C1 segment of cervical spinal cord (tissue), 14 donors: ENCODE data around the gene CNTNAP2.
A peak's percentile ranks its signal among the peaks of the same experiment; 100 is the strongest.

ENCODE experiments used
- DNase-seq, 14 donors: peaks; one replicate each; lab custom pipeline; 2025; lab: John Stamatoyannopoulos, UW

The CNTNAP2 gene

DNA sequence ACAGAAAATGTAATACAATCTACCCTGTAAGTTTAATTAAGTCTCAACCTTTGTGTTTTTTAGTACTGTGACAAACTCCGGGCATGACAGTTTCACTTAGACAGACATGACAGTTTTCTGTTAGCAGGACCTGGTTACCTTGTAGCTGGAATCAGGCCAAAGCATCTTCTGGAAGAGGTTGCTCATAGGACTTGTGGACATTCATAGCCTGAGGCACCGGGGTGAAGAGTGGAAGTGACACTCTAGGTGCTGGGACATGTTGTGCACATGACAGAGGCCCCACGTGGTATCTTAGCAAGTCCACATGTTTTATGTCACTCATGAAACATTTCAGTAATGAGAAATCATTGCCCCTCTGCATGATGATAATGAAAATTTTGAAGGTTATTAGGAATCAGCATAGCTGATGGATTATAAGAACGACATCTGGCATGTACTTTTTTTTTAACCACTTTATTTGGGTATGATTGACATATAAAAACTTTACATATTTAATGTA is 441.4 kb downstream of the CNTNAP2 start:
- no peak for DNase-seq

DNA sequence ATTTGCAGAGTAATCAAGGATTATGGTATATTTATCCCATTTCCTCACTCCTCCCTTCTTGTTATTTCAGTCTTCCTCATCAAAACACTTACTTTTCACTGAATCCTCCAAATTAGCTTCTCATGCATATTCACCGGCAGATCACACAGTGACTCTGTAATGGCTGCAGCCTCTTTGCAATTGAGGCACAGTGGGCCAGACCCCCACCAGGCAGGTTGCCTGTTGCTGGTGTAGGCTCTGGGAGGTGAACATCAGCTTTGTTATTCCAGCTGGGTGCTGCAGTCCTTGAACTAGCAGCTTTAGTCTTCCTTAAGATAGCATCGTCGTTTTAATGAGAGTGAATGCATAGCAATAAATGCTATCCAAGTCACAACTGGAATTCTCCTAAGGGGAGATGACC is 449.3 kb downstream of the CNTNAP2 start:
- no peak for DNase-seq

DNA sequence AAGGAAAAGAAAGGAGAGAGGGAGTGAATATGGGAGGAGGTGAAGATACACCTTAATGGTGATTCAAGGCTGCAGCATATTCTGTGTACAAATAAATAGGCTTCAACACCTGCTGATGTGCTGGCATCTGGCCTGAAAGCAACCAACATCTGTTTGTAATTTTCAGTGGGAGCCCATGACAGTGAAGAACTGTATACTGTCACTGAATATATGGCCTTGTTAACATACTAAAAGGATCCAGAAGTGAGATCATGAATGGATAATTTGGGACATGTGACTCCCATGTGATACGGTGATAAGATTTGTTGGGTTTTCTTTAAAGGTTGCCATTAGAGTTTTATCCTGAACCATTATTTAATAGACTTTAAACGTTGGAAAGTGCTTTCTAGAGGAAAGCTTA is 459.3 kb downstream of the CNTNAP2 start:
- no peak for DNase-seq

DNA sequence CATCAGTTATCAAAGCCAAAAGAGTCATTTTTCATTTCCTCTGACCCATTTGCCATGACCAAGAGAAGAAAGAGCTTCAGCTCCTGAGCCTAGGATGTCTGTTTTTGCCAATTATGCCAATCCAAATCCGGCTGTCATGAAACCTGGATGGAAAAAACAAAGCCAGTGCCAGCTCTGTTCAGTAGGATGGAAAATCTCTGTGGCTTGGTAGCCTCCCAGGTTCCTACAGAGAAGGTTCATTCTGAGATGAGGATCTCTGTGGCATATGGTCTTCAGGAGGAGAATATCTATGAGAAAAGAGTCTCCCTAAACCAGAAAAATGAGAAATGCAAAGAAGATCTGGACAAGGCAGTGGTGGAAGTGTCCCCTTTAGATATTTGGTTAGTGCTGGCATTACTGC is 475.4 kb downstream of the CNTNAP2 start:
- DNase-seq: peak in 3 of 14 donors; percentile 8 to 99 (median 15)

DNA sequence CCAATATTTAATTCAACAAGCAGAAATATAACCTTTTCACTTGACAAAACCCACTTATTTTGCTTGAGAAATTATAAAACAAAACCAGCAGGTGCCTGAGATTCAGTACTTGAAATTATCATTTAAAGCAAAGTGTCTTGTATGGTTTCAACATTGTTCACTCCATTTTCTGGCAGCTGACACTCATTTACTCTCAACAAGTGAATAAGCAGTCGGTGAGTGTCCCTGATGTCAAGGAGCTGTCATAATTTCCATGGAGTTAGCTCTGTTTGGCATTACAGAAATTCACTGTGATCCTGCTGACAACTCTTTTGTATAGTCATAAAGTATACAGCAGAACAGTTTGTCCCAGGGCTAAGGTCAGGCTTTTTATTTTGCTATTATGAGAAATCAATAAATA is 490.0 kb downstream of the CNTNAP2 start:
- no peak for DNase-seq

DNA sequence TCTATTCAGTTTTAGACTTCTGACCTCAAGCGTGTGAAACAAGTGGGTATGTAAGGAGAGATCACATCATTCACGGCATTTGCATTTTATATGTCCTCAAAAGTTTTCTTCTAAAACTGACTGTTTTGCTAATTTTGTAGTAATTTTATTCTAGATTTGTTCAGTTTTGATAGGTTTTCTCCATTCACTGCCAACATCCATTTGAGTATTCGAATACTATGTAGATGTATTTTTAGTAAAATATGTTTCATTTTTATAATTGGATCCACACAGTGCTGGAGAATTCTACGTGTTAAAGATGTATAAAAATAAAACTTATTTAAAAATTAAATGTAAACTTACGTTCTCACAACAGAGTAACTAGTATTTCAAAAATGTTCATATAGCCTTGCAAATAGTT is 503.0 kb downstream of the CNTNAP2 start:
- DNase-seq: no peak

DNA sequence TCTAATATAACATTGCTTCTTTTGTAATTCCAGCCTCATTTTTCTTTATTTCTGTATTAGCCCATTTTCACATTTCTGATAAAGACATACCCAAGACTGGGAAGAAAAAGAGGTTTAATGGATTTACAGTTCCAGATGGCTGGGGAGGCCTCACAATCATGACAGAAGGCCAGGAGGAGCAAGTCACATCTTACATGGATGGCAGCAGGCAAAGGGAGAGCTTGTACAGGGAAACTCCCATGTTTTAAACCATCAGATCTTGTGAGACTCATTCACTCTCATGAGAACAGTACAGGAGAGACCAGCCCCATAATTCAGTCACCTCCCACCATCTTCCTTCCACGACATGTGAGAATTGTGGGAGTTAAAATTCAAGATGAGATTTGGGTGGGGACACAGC is 510.3 kb downstream of the CNTNAP2 start:
- no peak for DNase-seq

DNA sequence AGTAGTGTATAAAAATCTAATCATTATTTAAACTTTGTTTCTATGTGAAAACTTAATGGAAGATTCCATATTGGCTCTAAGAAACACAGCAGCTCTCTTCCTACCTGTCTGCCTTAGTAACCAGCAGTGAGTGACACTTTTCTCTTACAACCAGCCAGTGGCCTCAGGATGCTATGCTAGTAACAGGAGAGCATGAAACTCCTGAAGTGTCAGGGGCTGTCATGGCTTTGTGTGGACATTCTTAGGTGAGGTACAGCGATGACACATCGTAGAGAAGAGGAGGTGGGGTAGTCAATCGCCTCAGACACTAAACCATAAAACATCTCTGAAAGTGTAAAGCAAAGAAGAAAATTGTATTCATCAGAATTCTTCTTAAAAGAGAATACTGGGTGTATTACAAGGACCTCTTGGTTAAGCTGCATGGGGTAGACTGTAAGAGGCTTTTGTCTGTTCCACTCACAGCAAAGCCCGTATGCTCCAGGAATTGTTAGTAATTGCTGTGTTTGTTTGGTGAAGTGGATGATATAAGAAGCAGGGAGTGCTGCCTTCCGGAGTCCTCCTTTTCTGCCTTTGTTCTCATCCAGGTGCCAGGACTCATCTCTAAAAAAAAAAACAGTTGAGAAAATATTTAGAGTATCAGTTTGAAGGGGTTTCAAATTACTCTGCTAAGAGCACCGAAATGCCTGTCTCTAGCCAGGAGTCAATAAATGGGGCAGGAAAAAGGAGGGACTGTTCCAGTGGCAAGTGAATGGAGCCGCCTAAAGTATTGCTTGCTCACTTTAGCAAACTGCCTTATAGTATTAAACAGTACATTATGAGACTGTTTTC is 518.8 kb downstream of the CNTNAP2 start:
- no peak for DNase-seq

DNA sequence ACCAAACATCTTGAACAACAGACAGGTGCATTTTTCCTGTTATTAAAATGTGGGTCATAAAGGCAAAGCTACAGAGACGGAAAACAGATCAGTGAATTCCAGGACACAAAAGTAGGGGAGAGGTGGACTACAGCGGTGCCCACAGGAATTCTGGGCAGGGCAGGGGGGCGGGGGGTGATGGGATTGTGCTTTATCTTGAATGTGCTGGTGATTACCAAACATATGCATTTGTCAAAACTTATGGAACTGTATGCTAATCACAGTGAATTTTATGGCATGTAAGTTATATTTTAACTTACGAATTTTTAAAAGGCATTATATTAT is 519.4 kb downstream of the CNTNAP2 start:
- DNase-seq: no peak

DNA sequence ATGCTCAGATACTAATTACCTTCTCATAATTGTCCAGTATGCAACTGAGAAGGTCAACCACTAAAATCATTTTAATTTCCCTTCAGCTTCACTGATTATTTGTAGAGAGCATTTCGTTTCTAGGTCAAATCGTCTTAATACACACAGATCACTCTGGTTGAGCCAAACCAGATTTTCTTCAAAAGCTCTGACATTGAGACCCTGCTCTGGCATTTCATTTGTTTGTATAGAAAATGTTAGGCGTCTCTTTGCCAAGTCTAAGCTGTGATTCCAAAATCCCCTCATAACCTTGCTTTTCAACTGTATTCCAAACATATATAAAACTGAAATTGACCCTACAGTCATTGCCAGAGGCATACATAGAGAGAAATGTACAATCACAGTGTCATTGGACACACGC is 520.0 kb downstream of the CNTNAP2 start:
- DNase-seq: no peak

DNA sequence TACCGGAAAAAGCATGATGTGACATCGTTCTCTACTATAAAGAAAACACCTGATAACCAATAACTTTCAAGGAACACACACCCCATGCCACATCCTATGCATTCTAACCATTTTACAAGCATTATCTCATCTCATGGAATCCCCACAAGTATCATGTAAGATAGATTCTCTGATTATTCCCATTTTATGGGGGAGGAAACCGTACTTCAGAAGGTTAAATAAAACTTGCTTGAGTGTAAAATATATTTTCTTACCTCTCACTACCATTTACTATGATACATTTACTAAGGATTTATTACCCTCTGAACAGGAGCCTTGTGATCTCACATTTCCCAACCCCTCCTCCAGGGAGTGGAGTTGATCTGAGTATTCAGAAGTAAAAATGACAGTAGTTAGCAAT is 522.7 kb downstream of the CNTNAP2 start:
- DNase-seq: no peak

DNA sequence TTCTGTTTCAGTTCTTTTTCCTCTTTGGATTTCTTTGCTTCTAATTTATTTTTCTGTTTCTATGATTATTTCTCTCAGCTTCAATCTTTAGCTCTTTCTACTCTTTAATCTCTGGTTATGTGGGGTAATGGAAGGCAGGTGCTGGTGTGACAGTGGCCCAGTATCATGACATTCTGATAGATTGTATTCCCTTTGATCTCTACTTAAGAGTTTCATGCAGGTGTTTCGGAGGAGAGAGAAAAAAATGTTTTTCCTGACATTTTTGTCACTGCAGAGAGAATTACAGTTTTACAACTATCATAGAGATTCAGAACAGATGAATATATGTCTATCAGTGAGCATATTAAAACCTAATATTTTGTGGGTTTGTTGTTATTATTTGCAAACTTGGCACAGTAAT is 524.9 kb downstream of the CNTNAP2 start:
- DNase-seq: no peak

DNA sequence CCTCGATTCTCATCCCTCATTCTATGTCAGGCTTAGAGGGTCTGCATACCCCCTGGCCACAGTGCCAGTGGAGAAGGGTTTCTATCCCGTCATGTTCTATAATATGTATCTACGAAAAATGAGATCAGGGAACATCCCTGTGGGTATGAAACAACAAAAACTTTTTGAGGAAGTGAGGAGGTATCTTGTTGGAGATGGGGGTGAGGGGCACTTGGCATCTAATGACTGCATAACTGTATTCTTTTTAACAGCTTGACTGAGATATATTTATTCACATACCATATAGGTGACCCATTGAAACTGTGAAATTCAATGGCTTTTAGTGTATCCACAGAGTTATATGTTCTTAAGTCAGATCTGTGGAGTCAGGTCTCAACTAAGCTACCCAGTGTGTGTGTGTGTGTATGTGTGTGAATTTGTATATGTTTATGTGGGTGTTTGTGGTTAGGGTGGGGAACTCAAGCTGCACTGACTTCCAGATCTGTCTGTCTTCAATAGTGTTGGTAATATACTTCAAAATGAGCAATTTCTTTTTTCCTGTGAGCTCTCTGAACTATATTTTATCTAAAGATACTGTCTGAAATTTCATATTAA is 528.9 kb downstream of the CNTNAP2 start:
- DNase-seq: no peak

DNA sequence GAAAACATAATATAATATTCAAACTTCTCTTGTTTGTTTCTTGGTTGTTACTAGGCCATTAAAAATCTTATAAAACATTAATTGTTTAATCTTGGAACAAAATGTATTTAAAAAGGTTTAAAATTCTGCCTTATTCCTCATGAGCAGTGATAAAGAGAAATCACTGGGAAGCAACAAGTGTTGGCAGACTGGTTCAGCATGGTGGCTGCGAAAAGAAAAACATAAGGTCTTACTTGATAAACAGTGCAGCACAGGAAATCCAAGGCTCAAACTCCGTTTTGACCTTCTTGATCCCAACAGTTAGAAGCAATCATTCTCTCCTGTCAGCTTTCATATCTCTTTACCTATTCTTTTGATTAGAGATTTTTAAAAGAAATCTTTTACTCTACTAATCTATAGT is 530.8 kb downstream of the CNTNAP2 start:
- no peak for DNase-seq

DNA sequence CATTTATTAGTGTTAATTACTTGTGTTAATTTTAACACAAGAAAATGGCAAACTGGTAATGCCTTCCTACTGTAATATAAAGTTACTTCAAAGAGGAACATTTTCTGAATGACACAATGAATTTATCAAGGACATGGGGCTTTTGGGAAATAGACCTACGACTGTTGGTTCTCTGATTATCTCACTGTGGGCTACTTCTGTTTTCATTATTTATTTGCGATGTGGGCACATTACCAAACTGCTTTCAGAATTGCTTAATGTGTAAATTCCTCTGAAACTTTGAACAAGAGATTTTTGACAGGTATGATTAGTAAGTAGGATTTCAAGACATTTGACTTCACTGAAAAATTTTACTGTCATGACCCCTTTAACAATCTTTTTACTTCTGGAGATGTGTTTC is 535.6 kb downstream of the CNTNAP2 start:
- no peak for DNase-seq

DNA sequence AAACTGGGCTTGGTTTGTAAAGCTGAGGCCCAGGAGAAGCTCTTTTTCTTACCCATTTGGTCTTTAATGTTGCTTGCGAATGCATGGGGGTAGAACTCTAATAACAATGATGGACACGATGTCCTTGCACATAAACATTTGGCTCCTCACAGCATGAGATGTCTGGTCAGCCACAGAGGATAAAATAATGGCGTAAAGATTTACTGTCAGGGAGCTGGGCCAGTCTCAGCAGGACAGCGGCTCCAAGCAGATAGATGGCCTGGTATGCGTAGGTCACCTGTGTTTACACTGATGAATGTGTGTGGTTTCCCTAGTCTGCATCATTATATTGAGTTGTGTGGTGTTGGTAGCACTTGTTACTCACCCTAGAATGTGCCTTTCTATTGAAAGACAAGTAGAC is 537.4 kb downstream of the CNTNAP2 start:
- peak in 1 of 14 donors; percentile 79 for DNase-seq

DNA sequence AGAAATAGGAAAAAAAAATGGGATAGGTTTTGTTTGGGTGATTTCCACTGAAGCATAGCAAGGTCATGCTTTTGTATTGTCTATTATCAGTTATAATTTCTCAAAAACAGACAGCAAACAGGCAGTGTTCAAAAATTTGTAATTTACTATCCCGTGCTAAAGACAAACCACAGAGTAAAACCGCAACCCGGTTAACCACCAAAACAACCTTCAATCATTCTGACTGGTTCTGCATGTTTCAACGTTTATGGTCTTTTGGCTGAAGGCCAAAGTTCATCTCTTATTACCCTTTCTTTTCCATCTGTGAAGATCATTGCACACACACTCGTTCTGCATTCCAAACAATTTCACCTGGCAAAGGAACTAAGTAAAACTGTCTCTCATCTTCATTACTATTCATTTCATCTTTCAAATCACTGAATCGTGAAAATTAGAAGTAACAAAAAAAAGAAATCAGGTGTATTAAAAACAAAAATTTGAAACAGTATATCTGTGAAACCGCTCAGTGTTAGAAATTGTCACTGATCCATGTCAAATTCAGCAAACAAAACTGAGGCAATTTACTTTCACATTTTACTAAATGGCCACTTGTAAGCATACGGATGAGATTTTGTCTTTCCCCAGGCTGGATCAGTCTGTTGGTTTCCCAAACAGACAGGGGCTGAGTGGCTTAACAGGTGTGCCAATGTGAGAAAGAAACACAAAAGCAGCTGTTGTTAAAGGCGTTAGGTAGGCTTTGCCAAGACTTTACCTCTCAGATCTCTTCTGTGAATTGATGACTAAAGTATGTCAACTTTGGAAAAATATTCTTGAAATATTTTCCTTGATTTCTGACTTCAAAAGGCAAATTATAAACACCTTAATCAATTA is 539.6 kb downstream of the CNTNAP2 start:
- no peak for DNase-seq

DNA sequence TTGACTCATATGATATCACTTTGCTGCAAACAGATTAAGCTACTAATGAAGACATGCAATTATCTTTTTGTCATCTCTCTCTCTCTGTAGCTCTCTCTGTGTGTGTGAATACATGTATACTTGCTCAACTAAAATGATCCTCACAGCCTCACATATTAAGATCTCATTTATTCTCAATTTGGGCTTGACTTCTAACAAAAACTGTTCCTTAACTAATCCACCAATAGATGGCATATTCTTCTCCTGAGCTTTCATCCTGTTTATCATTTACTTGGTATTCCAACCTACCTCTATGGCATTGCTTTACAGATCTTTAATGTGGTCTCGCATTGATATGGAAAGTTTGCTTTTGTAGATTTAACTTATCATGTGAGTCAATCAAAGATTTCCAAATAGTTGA is 540.4 kb downstream of the CNTNAP2 start:
- DNase-seq: no peak

DNA sequence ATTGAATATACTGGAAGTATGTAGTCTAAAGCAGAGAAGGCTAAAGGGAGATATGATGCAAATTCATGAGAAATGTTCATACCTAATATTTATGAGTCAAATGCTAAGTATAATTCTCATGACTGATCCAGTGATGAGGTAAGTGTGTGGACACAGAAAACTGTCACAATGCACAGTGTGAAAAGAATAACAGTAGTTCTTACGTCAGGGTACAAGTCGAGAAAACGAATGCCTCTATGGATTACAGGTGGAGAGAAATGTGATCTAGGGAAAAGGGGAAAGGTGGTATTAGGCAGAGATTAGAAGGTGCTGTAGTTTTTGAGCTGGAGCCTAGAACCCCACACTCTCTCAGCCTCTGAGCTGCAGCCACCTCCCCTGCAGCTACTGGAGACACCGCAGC is 542.0 kb downstream of the CNTNAP2 start:
- no peak for DNase-seq

DNA sequence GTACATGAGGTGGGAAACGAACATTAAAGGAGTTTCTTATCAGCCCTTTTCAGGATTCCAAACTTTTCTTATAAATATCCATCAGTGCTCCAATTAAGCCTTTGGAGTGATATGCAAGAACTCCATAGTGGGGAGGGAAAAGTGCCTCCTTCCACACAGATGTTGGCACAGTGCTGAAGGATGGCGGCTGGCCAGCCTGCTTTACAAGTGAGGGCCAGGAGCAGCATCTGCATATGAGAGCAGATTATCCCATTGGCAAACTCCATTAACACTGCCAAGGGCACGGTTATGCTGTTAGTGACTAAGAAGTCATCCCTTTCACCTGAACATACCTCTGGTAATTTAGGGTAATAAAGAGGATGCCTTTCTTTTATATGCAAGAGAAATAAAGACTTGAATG is 543.1 kb downstream of the CNTNAP2 start:
- no peak for DNase-seq

DNA sequence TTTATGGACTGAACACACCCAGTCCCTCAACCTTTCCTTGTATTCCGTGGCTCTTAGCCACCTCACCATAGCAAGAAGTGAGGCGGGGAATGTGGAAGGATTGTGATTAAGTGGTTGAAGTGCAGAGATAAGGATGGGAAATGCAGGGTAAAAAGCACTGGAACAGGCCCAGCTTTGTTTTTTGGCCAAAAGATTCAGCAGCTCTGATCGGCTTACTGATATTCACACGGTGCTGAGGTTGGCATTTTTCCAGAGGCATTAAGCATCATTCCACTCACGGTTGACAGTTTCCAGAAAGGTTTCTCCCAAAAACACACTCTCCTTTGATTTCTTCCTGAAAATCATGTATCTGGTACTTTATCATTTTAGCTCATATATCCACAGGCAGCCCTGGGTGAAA is 544.2 kb downstream of the CNTNAP2 start:
- no peak for DNase-seq

DNA sequence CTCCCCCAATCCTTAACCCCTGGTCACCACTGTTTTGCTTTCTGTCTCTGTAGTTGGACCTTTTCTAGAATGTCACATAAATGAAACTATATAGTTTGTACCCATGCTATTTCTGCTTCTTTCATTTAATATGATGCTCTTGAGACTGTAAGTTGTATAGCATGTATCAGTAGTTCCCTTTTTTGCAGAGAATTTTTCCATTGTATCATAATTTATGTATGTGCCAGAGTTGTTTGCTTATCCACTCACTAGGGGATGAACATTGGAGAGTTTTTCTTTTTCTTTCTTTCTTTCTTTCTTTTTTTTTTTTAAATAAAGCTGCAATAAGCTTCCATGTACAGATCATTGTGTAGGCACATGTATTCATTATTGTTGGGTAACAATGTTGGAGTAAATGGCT is 544.8 kb downstream of the CNTNAP2 start:
- no peak for DNase-seq

DNA sequence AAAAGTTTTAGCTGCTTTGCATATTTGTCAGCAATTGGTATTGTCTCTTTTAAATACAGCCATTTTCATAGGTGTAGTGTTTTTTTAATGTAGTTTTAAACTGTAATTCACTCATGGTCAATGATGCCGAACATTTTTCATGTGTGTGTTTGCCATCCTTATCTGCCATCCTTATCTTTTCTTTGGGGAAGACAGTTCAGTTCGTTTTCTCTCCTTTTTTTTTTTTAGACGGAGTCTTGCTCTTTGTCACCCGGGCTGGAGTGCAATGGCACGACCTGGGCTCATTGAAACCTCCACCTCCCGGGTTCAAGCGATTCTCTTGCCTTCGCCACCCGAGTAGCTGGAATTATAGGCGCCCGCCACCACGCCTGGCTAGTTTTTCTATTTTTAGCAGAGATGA is 545.3 kb downstream of the CNTNAP2 start:
- no peak for DNase-seq
